Peyer's patch (tissue), 4 donors: Measurements from ENCODE around the gene SHC1. TPM values are rescaled to one million over a fixed set of nuclear protein-coding genes. Genes with fewer than 3 reads are reported as not detected.

Source experiments
- DNase-seq, 3 donors: peaks; one replicate each; pipeline ENCODE4 v3.0.0-alpha.2; 2017 to 2019
- H3K27ac ChIP-seq, 4 donors: fragments of 200-600 bp; sonication (generic); one replicate each; pipeline ENCODE4 v1.5.1; 2016 to 2019
- H3K27me3 ChIP-seq, 2 donors: fragments of 200-600 bp; sonication (generic); one replicate each; pipeline ENCODE4 v1.5.1; 2019
- H3K36me3 ChIP-seq, 3 donors: fragments of 200-600 bp; sonication (generic); one replicate each; pipeline ENCODE4 v1.5.1; 2016 to 2019
- H3K4me1 ChIP-seq, 4 donors: fragments of 200-600 bp; sonication (generic); one replicate each; pipeline ENCODE4 v1.5.1; 2016 to 2019
- H3K4me3 ChIP-seq, 4 donors: fragments of 200-600 bp; sonication (generic); 1 replicate in 3 of 4; 2 replicates in 1 of 4; pipeline ENCODE4 v1.5.1; 2016 to 2019; ENCODE audit warnings: mild to moderate bottlenecking in 1 of 4
- H3K9me3 ChIP-seq, 4 donors: fragments of 200-600 bp; sonication (generic); one replicate each; pipeline ENCODE4 v1.5.1; 2016 to 2019; ENCODE audit warnings: mild to moderate bottlenecking in 1 of 4
- CTCF ChIP-seq, 6 experiments: fragments of 450-650 bp in 4 of 6; fragments of 200-600 bp in 2 of 6; sonication (generic) in 1 of 6; IDR thresholded peaks; one replicate each; pipeline ENCODE4 v1.5.1; 2017 to 2019; ENCODE audit warnings: antibody characterized with exemption in 6 of 6, mild to moderate bottlenecking in 3 of 6, moderate library complexity in 1 of 6
- POLR2A ChIP-seq, 2 donors: fragments of 450-650 bp; IDR thresholded peaks; one replicate each; pipeline ENCODE4 v1.5.1; 2017; ENCODE audit warnings: antibody characterized with exemption in 2 of 2, mild to moderate bottlenecking in 2 of 2, moderate library complexity in 2 of 2
- total RNA-seq, 4 donors: library from RNA; depleted of rRNA; stranded (reverse); fragments of >200 nt; gene quantifications; one replicate each; pipeline ENCODE4 v1.1.0, GENCODE V29; 2016

The SHC1 gene
- total RNA-seq, 4 donors from 2014 or later, result 56.9 to 150 (median 104) TPM

DNA sequence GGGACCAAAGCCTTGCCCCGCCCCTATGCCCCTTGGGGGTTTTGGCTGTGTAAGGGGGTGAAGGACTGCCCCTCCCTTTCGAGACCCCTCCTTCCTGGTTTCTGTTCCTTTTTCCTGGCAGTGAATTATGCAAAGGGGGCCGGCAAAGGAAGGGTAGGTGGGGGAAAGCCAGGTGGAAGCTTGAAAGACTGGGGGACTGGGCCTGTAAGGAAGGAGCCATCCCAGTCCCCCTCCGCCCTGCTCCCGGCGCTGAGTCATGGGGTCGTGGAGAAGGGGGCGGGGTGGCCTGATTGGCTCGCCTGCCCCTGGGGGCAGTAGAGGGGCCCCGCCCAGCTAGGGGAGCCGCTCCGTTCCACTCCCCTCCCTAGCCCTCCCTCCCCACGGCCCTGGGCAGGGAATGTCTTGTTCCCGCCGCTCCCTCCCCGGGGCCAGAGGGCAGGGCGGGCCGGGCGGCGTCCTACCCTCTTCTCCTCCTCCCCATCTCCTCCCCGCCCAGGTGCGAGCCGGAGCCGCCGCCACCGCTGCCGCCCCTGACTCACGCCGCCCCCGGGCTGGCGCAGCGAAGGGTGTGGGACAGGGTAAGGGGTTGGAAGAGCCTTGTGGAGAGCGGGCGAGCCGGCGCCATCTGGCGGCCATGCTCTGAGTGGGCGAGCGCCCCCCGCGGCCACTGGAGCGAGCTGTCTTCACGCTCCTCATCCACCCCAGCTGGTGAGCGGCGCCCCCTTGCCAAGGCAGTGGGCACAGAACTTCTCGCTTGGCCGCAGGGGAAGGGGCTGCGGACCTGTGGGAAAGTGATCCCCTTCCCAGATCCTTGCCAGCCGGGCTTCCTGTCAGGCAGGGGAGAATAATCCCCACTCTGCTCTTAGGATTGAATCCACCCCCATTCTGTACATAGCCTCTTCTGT lies 46.7 kb upstream of the SHC1 start:
- H3K4me3 ChIP-seq, result peak overlapping the region; percentile 33 to 50 (median 46)

GRCh38 chr1:155016231-155016831 lies 45.8 kb upstream of the SHC1 start:
- peak; percentile 53 to 86 (median 82) for DNase-seq
- H3K4me1 ChIP-seq, result peaks cover under 1 to 67% (median 39%) of the 10 kb centered on the region in 4 donors
- H3K4me3 ChIP-seq, result peak overlapping the region in 2 of 4 donors; percentile 42 to 49

More for the DNA sequence above, 46.7 kb upstream of the SHC1 start:
- TF ChIP-seq CTCF (IDR thresholded peaks at IDR 0.05) (peak; percentile 99 to 100 (median 99)), POLR2A (IDR thresholded peaks at IDR 0.05) (peak; percentile 32 to 69)
- H3K36me3 ChIP-seq, result peaks cover 0 to 42% (median 0%) of the 10 kb centered on the region in 3 donors
- no peaks in the 10 kb centered on the region for H3K27me3 ChIP-seq
- peaks cover 0 to 57% (median 31%) of the 10 kb centered on the region in 4 donors for H3K4me1 ChIP-seq
- DNase-seq, result peak; percentile 90 to 98 (median 95)
- H3K27ac ChIP-seq, result peak overlapping the region; percentile 85 to 99 (median 92)
- H3K9me3 ChIP-seq, result no peaks in the 10 kb centered on the region

GRCh38 chr1:155015527-155016230 lies 45.1 kb upstream of the SHC1 start:
- no peaks in the 10 kb centered on the region for H3K9me3 ChIP-seq
- peak in 1 of 3 donors; percentile 61 for DNase-seq
- no peak for TF ChIP-seq POLR2A (IDR thresholded peaks at IDR 0.05)
- no peak for TF ChIP-seq CTCF (IDR thresholded peaks at IDR 0.05)
- H3K4me1 ChIP-seq, result peaks cover 3 to 74% (median 44%) of the 10 kb centered on the region in 4 donors
- peaks cover 0 to 42% (median 0%) of the 10 kb centered on the region in 3 donors for H3K36me3 ChIP-seq
- H3K27ac ChIP-seq, result peak overlapping the region; percentile 85 to 99 (median 92)
- no peaks in the 10 kb centered on the region for H3K27me3 ChIP-seq
- no peak overlapping the region for H3K4me3 ChIP-seq

More at GRCh38 chr1:155016231-155016831, 45.8 kb upstream of the SHC1 start:
- Histone ChIP-seq H3K27ac (peak overlapping the region; percentile 85 to 99 (median 92)), H3K36me3 (peaks cover 0 to 42% (median 0%) of the 10 kb centered on the region in 3 donors), H3K9me3 (no peaks in the 10 kb centered on the region), H3K27me3 (no peaks in the 10 kb centered on the region)
- TF ChIP-seq CTCF (IDR thresholded peaks at IDR 0.05), result no peak

DNA sequence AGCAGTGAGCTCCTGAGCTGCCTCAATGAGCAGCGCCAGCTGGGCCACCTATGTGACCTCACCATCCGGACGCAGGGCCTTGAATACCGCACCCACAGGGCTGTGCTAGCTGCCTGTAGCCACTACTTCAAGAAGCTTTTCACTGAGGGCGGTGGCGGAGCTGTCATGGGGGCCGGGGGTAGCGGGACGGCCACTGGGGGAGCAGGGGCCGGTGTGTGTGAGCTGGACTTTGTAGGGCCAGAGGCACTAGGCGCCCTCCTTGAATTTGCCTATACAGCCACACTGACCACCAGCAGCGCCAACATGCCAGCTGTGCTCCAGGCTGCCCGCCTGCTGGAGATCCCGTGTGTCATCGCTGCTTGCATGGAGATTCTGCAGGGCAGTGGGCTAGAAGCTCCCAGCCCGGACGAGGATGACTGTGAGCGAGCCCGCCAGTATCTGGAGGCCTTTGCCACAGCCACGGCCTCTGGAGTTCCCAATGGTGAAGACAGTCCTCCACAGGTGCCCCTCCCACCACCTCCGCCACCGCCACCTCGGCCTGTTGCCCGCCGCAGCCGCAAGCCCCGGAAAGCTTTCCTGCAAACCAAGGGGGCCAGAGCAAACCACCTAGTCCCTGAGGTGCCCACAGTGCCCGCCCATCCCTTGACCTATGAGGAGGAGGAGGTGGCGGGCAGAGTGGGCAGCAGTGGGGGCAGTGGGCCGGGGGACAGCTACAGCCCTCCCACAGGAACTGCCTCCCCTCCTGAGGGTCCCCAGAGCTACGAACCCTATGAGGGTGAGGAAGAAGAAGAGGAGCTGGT lies 44.4 kb upstream of the SHC1 start:
- Histone ChIP-seq H3K27ac (peak overlapping the region; percentile 94 to 99 (median 96)), H3K36me3 (peaks cover 0 to 42% (median 0%) of the 10 kb centered on the region in 3 donors), H3K9me3 (no peaks in the 10 kb centered on the region), H3K4me3 (no peak overlapping the region), H3K4me1 (peaks cover 3 to 81% (median 50%) of the 10 kb centered on the region in 4 donors), H3K27me3 (no peaks in the 10 kb centered on the region)
- TF ChIP-seq POLR2A (IDR thresholded peaks at IDR 0.05) (no peak), CTCF (IDR thresholded peaks at IDR 0.05) (no peak)
- peak in 1 of 3 donors; percentile 51 for DNase-seq
